HEK293 (cell line): Measurements from ENCODE around the gene ACBD3.
A peak's percentile ranks its signal among the peaks of the same experiment; 100 is the strongest.

Experiments
- GFI1B ChIP-seq: fragments of 450-650 bp; formaldehyde crosslinking; IDR thresholded peaks from 2 replicates; pipeline ENCODE4 v1.5.1; 2016; ENCODE audit warnings: missing biosample characterization, missing genetic modification characterization
- IKZF3 ChIP-seq: fragments of 450-650 bp; IDR thresholded peaks from 2 replicates; pipeline ENCODE4 v1.5.0; 2018; ENCODE audit warnings: missing biosample characterization, mild to moderate bottlenecking, missing genetic modification characterization, moderate library complexity
- KLF10 ChIP-seq: fragments of 450-650 bp; IDR thresholded peaks from 2 replicates; pipeline ENCODE4 v1.5.1; 2018; ENCODE audit warnings: missing biosample characterization, mild to moderate bottlenecking, missing genetic modification characterization
- RBAK ChIP-seq: fragments of 450-650 bp; formaldehyde crosslinking; IDR thresholded peaks from 2 replicates; pipeline ENCODE4 v1.5.1; 2016; ENCODE audit warnings: missing biosample characterization, missing genetic modification characterization
- SETDB1 ChIP-seq: IDR thresholded peaks from one replicate; pipeline ENCODE4 v1.6.1; 2017; ENCODE audit warnings: mild to moderate bottlenecking, low read length, moderate library complexity, mixed read lengths; ENCODE audit not compliant: insufficient read length
- SP2 ChIP-seq: fragments of 450-650 bp; formaldehyde crosslinking; IDR thresholded peaks from 2 replicates; pipeline ENCODE4 v1.5.1; 2016; ENCODE audit warnings: missing biosample characterization, missing genetic modification characterization
- SP3 ChIP-seq: fragments of 450-650 bp; formaldehyde crosslinking; IDR thresholded peaks from 2 replicates; pipeline ENCODE4 v1.5.1; 2016; ENCODE audit warnings: missing biosample characterization, missing genetic modification characterization
- ZBTB8A ChIP-seq: fragments of 450-650 bp; formaldehyde crosslinking; IDR thresholded peaks from 2 replicates; pipeline ENCODE4 v1.5.1; 2016; ENCODE audit warnings: missing biosample characterization, missing genetic modification characterization
- ZFHX2 ChIP-seq: fragments of 450-650 bp; formaldehyde crosslinking; conservative IDR thresholded peaks from 2 replicates; pipeline ENCODE4 v1.5.1; 2016; ENCODE audit warnings: missing biosample characterization, missing genetic modification characterization
- ZFP37 ChIP-seq: fragments of 450-650 bp; formaldehyde crosslinking; IDR thresholded peaks from 2 replicates; pipeline ENCODE4 v1.5.1; 2016; ENCODE audit warnings: missing biosample characterization, missing genetic modification characterization
- ZNF10 ChIP-seq: fragments of 450-650 bp; formaldehyde crosslinking; IDR thresholded peaks from 2 replicates; pipeline ENCODE4 v1.5.1; 2017; ENCODE audit warnings: missing biosample characterization, missing genetic modification characterization
- ZNF146 ChIP-seq: fragments of 450-650 bp; formaldehyde crosslinking; IDR thresholded peaks from 2 replicates; pipeline ENCODE4 v1.5.1; 2016; ENCODE audit warnings: missing biosample characterization, missing genetic modification characterization
- ZNF223 ChIP-seq: fragments of 450-650 bp; formaldehyde crosslinking; IDR thresholded peaks from 2 replicates; pipeline ENCODE4 v1.5.1; 2016; ENCODE audit warnings: missing biosample characterization, missing genetic modification characterization
- ZNF23 ChIP-seq: fragments of 450-650 bp; formaldehyde crosslinking; IDR thresholded peaks from 2 replicates; pipeline ENCODE4 v1.5.1; 2016; ENCODE audit warnings: missing biosample characterization, missing genetic modification characterization, borderline replicate concordance
- ZNF335 ChIP-seq: fragments of 450-650 bp; formaldehyde crosslinking; conservative IDR thresholded peaks from 2 replicates; pipeline ENCODE4 v1.5.1; 2016; ENCODE audit warnings: missing biosample characterization, missing genetic modification characterization
- ZNF433 ChIP-seq: fragments of 450-650 bp; formaldehyde crosslinking; IDR thresholded peaks from 2 replicates; pipeline ENCODE4 v1.5.1; 2016; ENCODE audit warnings: missing biosample characterization, missing genetic modification characterization, low read depth
- ZNF48 ChIP-seq: fragments of 450-650 bp; formaldehyde crosslinking; IDR thresholded peaks from 2 replicates; pipeline ENCODE4 v1.5.1; 2016; ENCODE audit warnings: missing biosample characterization, missing genetic modification characterization
- ZNF610 ChIP-seq: fragments of 450-650 bp; formaldehyde crosslinking; IDR thresholded peaks from 2 replicates; pipeline ENCODE4 v1.5.1; 2016; ENCODE audit warnings: missing biosample characterization, missing genetic modification characterization, borderline replicate concordance
- ZNF677 ChIP-seq: fragments of 450-650 bp; IDR thresholded peaks from 2 replicates; pipeline ENCODE4 v1.5.0; 2018; ENCODE audit warnings: missing biosample characterization, mild to moderate bottlenecking, missing genetic modification characterization, moderate library complexity
- ZNF791 ChIP-seq: fragments of 450-650 bp; formaldehyde crosslinking; IDR thresholded peaks from 2 replicates; pipeline ENCODE4 v1.5.1; 2016; ENCODE audit warnings: missing biosample characterization, missing genetic modification characterization
- ZNF830 ChIP-seq: fragments of 450-650 bp; IDR thresholded peaks from 2 replicates; pipeline ENCODE4 v1.5.0; 2018; ENCODE audit warnings: missing biosample characterization, missing genetic modification characterization, low read depth, mild to moderate bottlenecking, moderate library complexity
- ZNF837 ChIP-seq: fragments of 450-650 bp; formaldehyde crosslinking; IDR thresholded peaks from 2 replicates; pipeline ENCODE4 v1.5.1; 2016; ENCODE audit warnings: missing biosample characterization, missing genetic modification characterization
- TF ChIP-seq, protein P1 (sequence below): fragments of 450-650 bp; formaldehyde crosslinking; IDR thresholded peaks from 2 replicates; pipeline ENCODE4 v1.5.1; 2016; ENCODE audit warnings: missing biosample characterization, missing genetic modification characterization
- TF ChIP-seq, protein P2 (sequence below): fragments of 450-650 bp; formaldehyde crosslinking; IDR thresholded peaks from 2 replicates; pipeline ENCODE4 v1.5.1; 2016; ENCODE audit warnings: missing biosample characterization, missing genetic modification characterization, low read depth
- TF ChIP-seq, protein P3 (sequence below): fragments of 450-650 bp; formaldehyde crosslinking; IDR thresholded peaks from 2 replicates; pipeline ENCODE4 v1.5.1; 2017; ENCODE audit warnings: missing biosample characterization, mild to moderate bottlenecking, missing genetic modification characterization, moderate library complexity
- TF ChIP-seq, protein P4 (sequence below): fragments of 450-650 bp; formaldehyde crosslinking; IDR thresholded peaks from 2 replicates; pipeline ENCODE4 v1.5.1; 2016; ENCODE audit warnings: missing biosample characterization, missing genetic modification characterization, low read depth
- TF ChIP-seq, protein P5 (sequence below): fragments of 450-650 bp; formaldehyde crosslinking; IDR thresholded peaks from 2 replicates; pipeline ENCODE4 v1.5.1; 2016; ENCODE audit warnings: missing biosample characterization, missing genetic modification characterization
- TF ChIP-seq, protein P6 (sequence below): fragments of 450-650 bp; formaldehyde crosslinking; IDR thresholded peaks from 2 replicates; pipeline ENCODE4 v1.5.1; 2016; ENCODE audit warnings: missing biosample characterization, missing genetic modification characterization

The ACBD3 gene

DNA sequence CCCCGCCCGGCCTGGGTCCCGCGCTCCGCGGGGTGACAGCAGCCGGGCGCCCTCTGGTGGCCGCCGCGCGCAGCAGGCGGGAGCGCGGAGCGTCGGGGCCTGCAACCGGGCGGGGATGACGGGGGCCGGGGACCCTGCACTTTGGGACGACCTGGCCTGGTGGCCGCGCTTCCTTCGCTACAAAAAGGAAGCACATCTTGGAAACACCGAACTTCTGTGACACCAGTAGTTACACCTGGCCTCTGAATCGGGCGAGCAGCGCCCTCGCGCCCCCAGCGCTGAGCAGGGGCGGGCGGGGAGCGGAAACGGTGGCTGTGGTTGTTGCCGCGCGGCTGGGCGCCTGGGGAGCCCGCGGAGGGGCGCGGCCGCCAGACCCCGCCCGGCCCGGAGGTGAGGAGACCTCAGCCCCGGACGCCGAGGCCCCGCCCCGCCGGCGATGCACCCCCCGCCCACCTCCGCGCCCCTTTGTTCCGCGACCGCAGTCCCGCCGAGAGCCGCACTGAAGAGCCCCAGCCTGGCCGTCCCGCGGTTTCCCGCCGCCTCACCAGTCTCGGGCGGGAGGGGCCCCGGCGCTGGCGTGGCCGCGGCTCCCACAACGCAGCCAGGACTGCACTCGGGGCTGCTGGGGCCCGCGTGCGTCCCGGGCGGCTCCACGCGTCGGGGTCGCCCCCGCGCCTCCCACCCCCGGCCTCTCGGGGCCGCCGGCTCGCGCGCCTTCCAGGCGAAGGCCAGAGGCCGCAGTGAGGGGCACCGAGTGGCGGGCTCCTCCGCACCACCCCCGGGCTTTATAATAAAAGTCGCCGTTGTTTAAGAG lies 64.7 kb downstream of the ACBD3 start (continued):
- TF ChIP-seq, protein P1, sequence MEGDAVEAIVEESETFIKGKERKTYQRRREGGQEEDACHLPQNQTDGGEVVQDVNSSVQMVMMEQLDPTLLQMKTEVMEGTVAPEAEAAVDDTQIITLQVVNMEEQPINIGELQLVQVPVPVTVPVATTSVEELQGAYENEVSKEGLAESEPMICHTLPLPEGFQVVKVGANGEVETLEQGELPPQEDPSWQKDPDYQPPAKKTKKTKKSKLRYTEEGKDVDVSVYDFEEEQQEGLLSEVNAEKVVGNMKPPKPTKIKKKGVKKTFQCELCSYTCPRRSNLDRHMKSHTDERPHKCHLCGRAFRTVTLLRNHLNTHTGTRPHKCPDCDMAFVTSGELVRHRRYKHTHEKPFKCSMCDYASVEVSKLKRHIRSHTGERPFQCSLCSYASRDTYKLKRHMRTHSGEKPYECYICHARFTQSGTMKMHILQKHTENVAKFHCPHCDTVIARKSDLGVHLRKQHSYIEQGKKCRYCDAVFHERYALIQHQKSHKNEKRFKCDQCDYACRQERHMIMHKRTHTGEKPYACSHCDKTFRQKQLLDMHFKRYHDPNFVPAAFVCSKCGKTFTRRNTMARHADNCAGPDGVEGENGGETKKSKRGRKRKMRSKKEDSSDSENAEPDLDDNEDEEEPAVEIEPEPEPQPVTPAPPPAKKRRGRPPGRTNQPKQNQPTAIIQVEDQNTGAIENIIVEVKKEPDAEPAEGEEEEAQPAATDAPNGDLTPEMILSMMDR, result peak; percentile 98
- no peak for TF ChIP-seq SETDB1
- TF ChIP-seq, protein P2, sequence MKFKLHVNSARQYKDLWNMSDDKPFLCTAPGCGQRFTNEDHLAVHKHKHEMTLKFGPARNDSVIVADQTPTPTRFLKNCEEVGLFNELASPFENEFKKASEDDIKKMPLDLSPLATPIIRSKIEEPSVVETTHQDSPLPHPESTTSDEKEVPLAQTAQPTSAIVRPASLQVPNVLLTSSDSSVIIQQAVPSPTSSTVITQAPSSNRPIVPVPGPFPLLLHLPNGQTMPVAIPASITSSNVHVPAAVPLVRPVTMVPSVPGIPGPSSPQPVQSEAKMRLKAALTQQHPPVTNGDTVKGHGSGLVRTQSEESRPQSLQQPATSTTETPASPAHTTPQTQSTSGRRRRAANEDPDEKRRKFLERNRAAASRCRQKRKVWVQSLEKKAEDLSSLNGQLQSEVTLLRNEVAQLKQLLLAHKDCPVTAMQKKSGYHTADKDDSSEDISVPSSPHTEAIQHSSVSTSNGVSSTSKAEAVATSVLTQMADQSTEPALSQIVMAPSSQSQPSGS (tag by site-specific recombination), result no peak
- TF ChIP-seq, protein P3, sequence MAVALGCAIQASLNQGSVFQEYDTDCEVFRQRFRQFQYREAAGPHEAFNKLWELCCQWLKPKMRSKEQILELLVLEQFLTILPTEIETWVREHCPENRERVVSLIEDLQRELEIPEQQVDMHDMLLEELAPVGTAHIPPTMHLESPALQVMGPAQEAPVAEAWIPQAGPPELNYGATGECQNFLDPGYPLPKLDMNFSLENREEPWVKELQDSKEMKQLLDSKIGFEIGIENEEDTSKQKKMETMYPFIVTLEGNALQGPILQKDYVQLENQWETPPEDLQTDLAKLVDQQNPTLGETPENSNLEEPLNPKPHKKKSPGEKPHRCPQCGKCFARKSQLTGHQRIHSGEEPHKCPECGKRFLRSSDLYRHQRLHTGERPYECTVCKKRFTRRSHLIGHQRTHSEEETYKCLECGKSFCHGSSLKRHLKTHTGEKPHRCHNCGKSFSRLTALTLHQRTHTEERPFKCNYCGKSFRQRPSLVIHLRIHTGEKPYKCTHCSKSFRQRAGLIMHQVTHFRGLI (tag by site-specific recombination), result peak; percentile 86
- TF ChIP-seq ZNF791, result no peak
- peak; percentile 54; the same call in 1 of the 2 replicates for TF ChIP-seq SP3
- TF ChIP-seq, protein P4, sequence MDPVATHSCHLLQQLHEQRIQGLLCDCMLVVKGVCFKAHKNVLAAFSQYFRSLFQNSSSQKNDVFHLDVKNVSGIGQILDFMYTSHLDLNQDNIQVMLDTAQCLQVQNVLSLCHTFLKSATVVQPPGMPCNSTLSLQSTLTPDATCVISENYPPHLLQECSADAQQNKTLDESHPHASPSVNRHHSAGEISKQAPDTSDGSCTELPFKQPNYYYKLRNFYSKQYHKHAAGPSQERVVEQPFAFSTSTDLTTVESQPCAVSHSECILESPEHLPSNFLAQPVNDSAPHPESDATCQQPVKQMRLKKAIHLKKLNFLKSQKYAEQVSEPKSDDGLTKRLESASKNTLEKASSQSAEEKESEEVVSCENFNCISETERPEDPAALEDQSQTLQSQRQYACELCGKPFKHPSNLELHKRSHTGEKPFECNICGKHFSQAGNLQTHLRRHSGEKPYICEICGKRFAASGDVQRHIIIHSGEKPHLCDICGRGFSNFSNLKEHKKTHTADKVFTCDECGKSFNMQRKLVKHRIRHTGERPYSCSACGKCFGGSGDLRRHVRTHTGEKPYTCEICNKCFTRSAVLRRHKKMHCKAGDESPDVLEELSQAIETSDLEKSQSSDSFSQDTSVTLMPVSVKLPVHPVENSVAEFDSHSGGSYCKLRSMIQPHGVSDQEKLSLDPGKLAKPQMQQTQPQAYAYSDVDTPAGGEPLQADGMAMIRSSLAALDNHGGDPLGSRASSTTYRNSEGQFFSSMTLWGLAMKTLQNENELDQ (tag by site-specific recombination), result no peak
- TF ChIP-seq ZNF10 (tag by site-specific recombination), result peak; percentile 55; the same call in 1 of the 2 replicates
- peak; percentile 91 for TF ChIP-seq ZNF335
- no peak for TF ChIP-seq ZFHX2 (tag by site-specific recombination)
- TF ChIP-seq IKZF3, result peak; percentile 74; the same call in 1 of the 2 replicates
- TF ChIP-seq, protein P5, sequence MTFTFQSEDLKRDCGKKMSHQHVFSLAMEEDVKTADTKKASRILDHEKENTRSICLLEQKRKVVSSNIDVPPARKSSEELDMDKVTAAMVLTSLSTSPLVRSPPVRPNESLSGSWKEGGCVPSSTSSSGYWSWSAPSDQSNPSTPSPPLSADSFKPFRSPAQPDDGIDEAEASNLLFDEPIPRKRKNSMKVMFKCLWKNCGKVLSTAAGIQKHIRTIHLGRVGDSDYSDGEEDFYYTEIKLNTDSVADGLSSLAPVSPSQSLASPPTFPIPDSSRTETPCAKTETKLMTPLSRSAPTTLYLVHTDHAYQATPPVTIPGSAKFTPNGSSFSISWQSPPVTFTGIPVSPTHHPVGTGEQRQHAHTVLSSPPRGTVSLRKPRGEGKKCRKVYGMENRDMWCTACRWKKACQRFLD (tag by site-specific recombination), result no peak
- TF ChIP-seq SP2, result peak; percentile 34
- peak; percentile 99 for TF ChIP-seq ZBTB8A
- peak; percentile 68 for TF ChIP-seq ZNF610
- peak; percentile 92 for TF ChIP-seq KLF10 (tag by site-specific recombination)
- peak; percentile 42; the same call in 1 of the 2 replicates for TF ChIP-seq GFI1B
- 0 out of 2 replicates have a peak, but pooled peaks have one; percentile 54 for TF ChIP-seq ZNF837 (tag by site-specific recombination)
- TF ChIP-seq ZNF677 (tag by site-specific recombination), result no peak
- no peak for TF ChIP-seq ZNF146
- no peak for TF ChIP-seq ZNF48 (tag by site-specific recombination)
- no peak for TF ChIP-seq ZNF23 (tag by site-specific recombination)
- peak; percentile 74; the same call in 1 of the 2 replicates for TF ChIP-seq ZFP37
- TF ChIP-seq RBAK, result no peak
- TF ChIP-seq ZNF830 (tag by site-specific recombination), result no peak
- TF ChIP-seq ZNF433 (tag by site-specific recombination), result no peak
- TF ChIP-seq, protein P6, sequence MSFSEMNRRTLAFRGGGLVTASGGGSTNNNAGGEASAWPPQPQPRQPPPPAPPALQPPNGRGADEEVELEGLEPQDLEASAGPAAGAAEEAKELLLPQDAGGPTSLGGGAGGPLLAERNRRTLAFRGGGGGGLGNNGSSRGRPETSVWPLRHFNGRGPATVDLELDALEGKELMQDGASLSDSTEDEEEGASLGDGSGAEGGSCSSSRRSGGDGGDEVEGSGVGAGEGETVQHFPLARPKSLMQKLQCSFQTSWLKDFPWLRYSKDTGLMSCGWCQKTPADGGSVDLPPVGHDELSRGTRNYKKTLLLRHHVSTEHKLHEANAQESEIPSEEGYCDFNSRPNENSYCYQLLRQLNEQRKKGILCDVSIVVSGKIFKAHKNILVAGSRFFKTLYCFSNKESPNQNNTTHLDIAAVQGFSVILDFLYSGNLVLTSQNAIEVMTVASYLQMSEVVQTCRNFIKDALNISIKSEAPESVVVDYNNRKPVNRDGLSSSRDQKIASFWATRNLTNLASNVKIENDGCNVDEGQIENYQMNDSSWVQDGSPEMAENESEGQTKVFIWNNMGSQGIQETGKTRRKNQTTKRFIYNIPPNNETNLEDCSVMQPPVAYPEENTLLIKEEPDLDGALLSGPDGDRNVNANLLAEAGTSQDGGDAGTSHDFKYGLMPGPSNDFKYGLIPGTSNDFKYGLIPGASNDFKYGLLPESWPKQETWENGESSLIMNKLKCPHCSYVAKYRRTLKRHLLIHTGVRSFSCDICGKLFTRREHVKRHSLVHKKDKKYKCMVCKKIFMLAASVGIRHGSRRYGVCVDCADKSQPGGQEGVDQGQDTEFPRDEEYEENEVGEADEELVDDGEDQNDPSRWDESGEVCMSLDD (tag by site-specific recombination), result peak; percentile 76
- no peak for TF ChIP-seq ZNF223 (tag by site-specific recombination)
